ENCODE data around the gene MYT1.

The MYT1 gene

GRCh38 chr20:64139199-64140060, 24.8 kb upstream of the MYT1 start:
- DNase-seq (ENCODE audit: insufficient read length, low spot score) (no peak), FAIRE-seq (no peak)
- no peak for TF ChIP-seq POLR2AphosphoS5 (IDR thresholded peaks at IDR 0.05; ENCODE audit: low read depth, low read length)
- TF ChIP-seq SPI1 (IDR thresholded peaks at IDR 0.05; ENCODE audit: low read depth, low read length), result no peak
- TF ChIP-seq POU2F2 (IDR thresholded peaks at IDR 0.05; ENCODE audit: low read depth, low read length), result no peak
- no peak for TF ChIP-seq PAX5 (IDR thresholded peaks at IDR 0.05; ENCODE audit: insufficient read depth, low read length, severe bottlenecking)
- no peak for TF ChIP-seq TAF1 (IDR thresholded peaks at IDR 0.05; ENCODE audit: low read depth, low read length)
- TF ChIP-seq POLR2A (IDR thresholded peaks at IDR 0.05; ENCODE audit: low read depth, low read length), result no peak

DNA sequence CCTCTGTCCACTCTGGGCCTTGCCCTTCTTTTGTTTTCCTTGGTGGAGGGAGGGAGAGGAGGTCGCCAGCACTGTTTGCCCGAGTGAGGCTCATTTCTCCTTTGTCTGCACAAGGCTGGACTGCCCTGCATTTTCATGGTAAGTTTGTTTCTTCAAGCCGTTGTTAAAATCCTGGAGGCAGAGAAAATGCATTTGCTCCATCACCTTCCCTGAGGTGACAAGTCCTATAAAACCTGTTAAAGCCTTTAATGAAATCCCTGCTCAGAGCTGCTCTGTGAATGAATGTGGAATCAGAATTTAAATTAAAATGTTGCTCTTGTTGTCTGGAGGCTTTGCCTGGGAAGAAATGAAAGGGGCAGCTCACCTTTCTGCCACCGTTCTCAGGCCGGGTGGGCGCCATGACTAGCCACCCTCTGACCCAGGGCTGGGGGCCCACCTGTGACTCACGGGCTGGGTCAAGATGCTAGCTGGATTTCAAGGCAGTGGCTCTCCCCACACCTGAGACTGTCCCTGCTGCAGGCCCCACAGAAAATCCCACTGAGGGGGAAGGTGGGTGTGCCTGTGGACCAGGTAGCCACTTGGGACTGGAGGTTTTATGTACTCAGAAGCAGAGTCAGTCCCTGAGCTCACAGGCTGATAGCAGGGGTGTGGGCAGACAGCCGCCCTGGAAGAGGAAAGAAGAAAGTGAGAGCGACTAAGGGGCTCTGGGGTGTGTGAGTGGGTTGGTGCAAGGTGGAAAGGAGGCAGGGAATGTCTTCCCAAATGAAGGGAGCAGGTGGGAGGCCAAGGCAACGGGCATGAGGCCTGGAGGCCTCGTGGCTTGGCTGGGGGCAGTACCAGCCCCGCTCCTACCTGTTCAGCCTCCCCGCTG, 24.0 kb upstream of the MYT1 start:
- DNase-seq (ENCODE audit: insufficient read length, low spot score) (no peak), FAIRE-seq (no peak)
- no peak for TF ChIP-seq PAX5 (IDR thresholded peaks at IDR 0.05; ENCODE audit: insufficient read depth, low read length, severe bottlenecking)
- TF ChIP-seq SPI1 (IDR thresholded peaks at IDR 0.05; ENCODE audit: low read depth, low read length), result no peak
- no peak for TF ChIP-seq POLR2A (IDR thresholded peaks at IDR 0.05; ENCODE audit: low read depth, low read length)
- TF ChIP-seq TAF1 (IDR thresholded peaks at IDR 0.05; ENCODE audit: low read depth, low read length), result no peak
- no peak for TF ChIP-seq POLR2AphosphoS5 (IDR thresholded peaks at IDR 0.05; ENCODE audit: low read depth, low read length)
- TF ChIP-seq POU2F2 (IDR thresholded peaks at IDR 0.05; ENCODE audit: low read depth, low read length), result no peak

- no peak for TF ChIP-seq TAF1 (IDR thresholded peaks at IDR 0.05; ENCODE audit: low read depth, low read length)
- no peak for TF ChIP-seq POLR2A (IDR thresholded peaks at IDR 0.05; ENCODE audit: low read depth, low read length)
- no peak for TF ChIP-seq PAX5 (IDR thresholded peaks at IDR 0.05; ENCODE audit: insufficient read depth, low read length, severe bottlenecking)
- no peak for TF ChIP-seq SPI1 (IDR thresholded peaks at IDR 0.05; ENCODE audit: low read depth, low read length)
- TF ChIP-seq POLR2AphosphoS5 (IDR thresholded peaks at IDR 0.05; ENCODE audit: low read depth, low read length), result no peak
- TF ChIP-seq POU2F2 (IDR thresholded peaks at IDR 0.05; ENCODE audit: low read depth, low read length), result no peak
- DNase-seq (ENCODE audit: insufficient read length, low spot score) (no peak), FAIRE-seq (no peak)
Measured at GRCh38 chr20:64140956-64141355, 23.3 kb upstream of the MYT1 start.

DNA sequence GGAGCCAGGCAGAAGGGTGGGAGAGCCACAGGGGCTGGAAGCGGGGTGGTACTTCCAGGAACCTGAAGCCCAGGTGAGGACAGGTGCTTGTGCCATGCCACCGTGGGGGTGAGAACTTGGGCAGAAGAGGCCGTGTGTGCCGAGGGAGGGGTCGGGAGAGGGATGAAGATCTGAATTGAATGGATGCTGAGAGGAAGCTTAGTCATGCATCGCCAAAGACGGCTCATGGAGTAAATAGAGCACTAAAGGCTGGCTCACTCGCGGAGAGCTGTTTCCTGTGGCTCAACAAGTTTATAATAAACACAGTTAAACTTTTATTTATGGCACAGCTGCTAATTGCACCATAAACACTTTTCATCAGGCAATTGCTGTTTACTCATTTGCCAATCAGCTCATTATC, 21.7 kb upstream of the MYT1 start:
- no peak for TF ChIP-seq POLR2A (IDR thresholded peaks at IDR 0.05; ENCODE audit: low read depth, low read length)
- no peak for TF ChIP-seq POU2F2 (IDR thresholded peaks at IDR 0.05; ENCODE audit: low read depth, low read length)
- TF ChIP-seq TAF1 (IDR thresholded peaks at IDR 0.05; ENCODE audit: low read depth, low read length), result no peak
- no peak for TF ChIP-seq SPI1 (IDR thresholded peaks at IDR 0.05; ENCODE audit: low read depth, low read length)
- FAIRE-seq (no peak), DNase-seq (ENCODE audit: insufficient read length, low spot score) (no peak)

DNA sequence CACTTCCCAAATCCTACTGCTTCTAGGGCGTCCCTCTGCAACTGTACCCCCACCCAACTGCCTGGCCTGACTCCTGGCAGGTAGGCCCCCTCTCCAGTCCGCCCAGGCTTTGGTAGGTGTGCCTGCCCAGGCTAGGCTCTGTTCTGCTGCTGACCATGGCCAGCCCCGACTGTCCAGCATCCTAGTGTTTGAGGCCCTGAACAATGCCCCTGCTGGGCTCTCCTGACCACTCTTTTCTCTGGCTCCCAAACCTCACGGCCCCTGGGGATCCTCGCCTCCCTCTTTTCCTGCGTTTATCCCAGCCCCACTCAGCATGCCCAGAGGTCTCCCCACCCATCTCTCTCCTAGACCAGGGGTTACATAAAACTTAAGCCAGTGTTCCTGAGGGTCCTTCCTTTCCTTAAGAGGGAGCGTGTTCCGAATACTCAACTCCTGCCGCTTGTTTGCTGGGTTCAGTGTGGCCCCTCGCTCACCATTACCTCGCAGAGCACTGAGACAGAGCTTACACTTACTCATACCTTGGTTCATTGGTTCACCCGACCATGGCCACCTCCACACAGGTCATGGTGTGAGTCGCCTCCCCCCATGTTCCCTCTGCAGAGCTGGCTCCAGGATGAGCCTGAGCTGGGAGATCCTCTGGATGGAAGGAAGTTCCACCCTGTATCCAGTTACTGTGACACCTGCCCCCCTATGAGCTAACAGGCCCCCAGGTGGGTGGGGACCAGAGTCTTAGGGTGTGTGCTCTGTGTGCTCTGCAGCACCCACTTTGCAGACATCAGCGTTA, 21.0 kb upstream of the MYT1 start:
- FAIRE-seq (no peak), DNase-seq (ENCODE audit: insufficient read length, low spot score) (no peak)
- no peak for TF ChIP-seq PAX5 (IDR thresholded peaks at IDR 0.05; ENCODE audit: insufficient read depth, low read length, severe bottlenecking)
- no peak for TF ChIP-seq SPI1 (IDR thresholded peaks at IDR 0.05; ENCODE audit: low read depth, low read length)
- no peak for TF ChIP-seq POLR2AphosphoS5 (IDR thresholded peaks at IDR 0.05; ENCODE audit: low read depth, low read length)
- TF ChIP-seq POU2F2 (IDR thresholded peaks at IDR 0.05; ENCODE audit: low read depth, low read length), result no peak
- no peak for TF ChIP-seq POLR2A (IDR thresholded peaks at IDR 0.05; ENCODE audit: low read depth, low read length)
- TF ChIP-seq TAF1 (IDR thresholded peaks at IDR 0.05; ENCODE audit: low read depth, low read length), result no peak

- DNase-seq (ENCODE audit: insufficient read length, low spot score) (no peak), FAIRE-seq (no peak)
- TF ChIP-seq POU2F2 (IDR thresholded peaks at IDR 0.05; ENCODE audit: low read depth, low read length) (no peak), PAX5 (IDR thresholded peaks at IDR 0.05; ENCODE audit: insufficient read depth, low read length, severe bottlenecking) (no peak), POLR2A (IDR thresholded peaks at IDR 0.05; ENCODE audit: low read depth, low read length) (no peak), SPI1 (IDR thresholded peaks at IDR 0.05; ENCODE audit: low read depth, low read length) (no peak), POLR2AphosphoS5 (IDR thresholded peaks at IDR 0.05; ENCODE audit: low read depth, low read length) (no peak), TAF1 (IDR thresholded peaks at IDR 0.05; ENCODE audit: low read depth, low read length) (no peak)
Measured at GRCh38 chr20:64144144-64144912, 19.9 kb upstream of the MYT1 start.

- TF ChIP-seq TAF1 (IDR thresholded peaks at IDR 0.05; ENCODE audit: low read depth, low read length), result no peak
- FAIRE-seq, result no peak
- no peak for DNase-seq (ENCODE audit: insufficient read length, low spot score)
Measured at GRCh38 chr20:64145458-64146300, 18.6 kb upstream of the MYT1 start.
